Transverse colon (tissue), 4 donors: ENCODE measurements around the gene PTGR3.

Source experiments
- EP300 ChIP-seq: sonication (generic); formaldehyde crosslinking; IDR thresholded peaks from one replicate; pipeline ENCODE4 v1.6.1; 2017; ENCODE audit warnings: antibody characterized with exemption, low read depth
- POLR2A ChIP-seq: fragments of 450-650 bp; IDR thresholded peaks from one replicate; pipeline ENCODE4 v1.6.1; 2016; ENCODE audit warnings: antibody characterized with exemption, mild to moderate bottlenecking, moderate library complexity
- POLR2AphosphoS5 ChIP-seq, 3 donors: sonication (generic); formaldehyde crosslinking; IDR thresholded peaks; one replicate each; pipeline ENCODE4 v1.6.1; 2016; ENCODE audit warnings: antibody characterized with exemption in 3 of 3
- TF ChIP-seq, protein P1 (sequence below), 5 experiments: fragments of 200-600 bp in 3 of 5; fragments of 450-650 bp in 2 of 5; sonication (generic) in 3 of 5; IDR thresholded peaks; 1 replicate in 2 of 5; 2 replicates in 3 of 5; pipeline ENCODE4 v1.5.1; 2016 to 2017; ENCODE audit warnings: antibody characterized with exemption in 5 of 5, inconsistent platforms in 3 of 5, mild to moderate bottlenecking in 2 of 5, moderate library complexity in 1 of 5

DNA sequence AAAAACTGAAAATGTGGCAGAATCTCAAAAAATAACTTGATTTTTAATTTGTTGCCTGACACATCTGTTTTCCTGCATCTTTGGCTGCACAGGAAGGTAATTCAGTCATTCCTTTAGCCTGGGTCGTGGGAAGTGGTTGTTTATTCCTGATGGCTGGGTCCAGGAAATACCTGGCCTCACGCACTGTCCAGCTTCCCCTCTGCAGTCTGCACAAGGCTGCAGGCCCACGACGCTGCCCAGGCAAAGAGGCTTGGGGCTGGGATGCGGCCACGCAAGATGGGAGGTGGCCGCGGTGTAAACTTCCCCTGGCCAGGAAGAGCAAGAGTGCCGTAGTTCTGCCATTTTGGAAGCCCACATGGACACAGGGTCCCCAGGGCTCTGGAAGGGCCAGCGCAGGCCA lies 29.8 kb upstream of the PTGR3 start:
- TF ChIP-seq, protein P1, sequence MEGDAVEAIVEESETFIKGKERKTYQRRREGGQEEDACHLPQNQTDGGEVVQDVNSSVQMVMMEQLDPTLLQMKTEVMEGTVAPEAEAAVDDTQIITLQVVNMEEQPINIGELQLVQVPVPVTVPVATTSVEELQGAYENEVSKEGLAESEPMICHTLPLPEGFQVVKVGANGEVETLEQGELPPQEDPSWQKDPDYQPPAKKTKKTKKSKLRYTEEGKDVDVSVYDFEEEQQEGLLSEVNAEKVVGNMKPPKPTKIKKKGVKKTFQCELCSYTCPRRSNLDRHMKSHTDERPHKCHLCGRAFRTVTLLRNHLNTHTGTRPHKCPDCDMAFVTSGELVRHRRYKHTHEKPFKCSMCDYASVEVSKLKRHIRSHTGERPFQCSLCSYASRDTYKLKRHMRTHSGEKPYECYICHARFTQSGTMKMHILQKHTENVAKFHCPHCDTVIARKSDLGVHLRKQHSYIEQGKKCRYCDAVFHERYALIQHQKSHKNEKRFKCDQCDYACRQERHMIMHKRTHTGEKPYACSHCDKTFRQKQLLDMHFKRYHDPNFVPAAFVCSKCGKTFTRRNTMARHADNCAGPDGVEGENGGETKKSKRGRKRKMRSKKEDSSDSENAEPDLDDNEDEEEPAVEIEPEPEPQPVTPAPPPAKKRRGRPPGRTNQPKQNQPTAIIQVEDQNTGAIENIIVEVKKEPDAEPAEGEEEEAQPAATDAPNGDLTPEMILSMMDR (IDR thresholded peaks at IDR 0.05): no peak
- TF ChIP-seq POLR2A (no peak), POLR2AphosphoS5 (IDR thresholded peaks at IDR 0.05) (no peak), EP300 (no peak)
